HEK293 (cell line): ENCODE data around the gene PRXL2B.

ENCODE experiments used
- BCL11B ChIP-seq: fragments of 450-650 bp; formaldehyde crosslinking; IDR thresholded peaks from 2 replicates; pipeline ENCODE4 v1.5.1; 2016; ENCODE audit warnings: low read depth, missing biosample characterization, missing genetic modification characterization
- GLIS1 ChIP-seq: fragments of 450-650 bp; formaldehyde crosslinking; IDR thresholded peaks from 2 replicates; pipeline ENCODE4 v1.5.1; 2016; ENCODE audit warnings: missing biosample characterization, missing genetic modification characterization
- MYNN ChIP-seq: fragments of 450-650 bp; formaldehyde crosslinking; IDR thresholded peaks from 2 replicates; pipeline ENCODE4 v1.5.1; 2016; ENCODE audit warnings: missing biosample characterization, missing genetic modification characterization, borderline replicate concordance
- ZBTB21 ChIP-seq: fragments of 450-650 bp; formaldehyde crosslinking; IDR thresholded peaks from 2 replicates; pipeline ENCODE4 v1.5.1; 2017; ENCODE audit warnings: missing biosample characterization, missing genetic modification characterization
- ZFP3 ChIP-seq: fragments of 450-650 bp; formaldehyde crosslinking; IDR thresholded peaks from 2 replicates; pipeline ENCODE4 v1.5.1; 2016; ENCODE audit warnings: low read depth, missing biosample characterization, missing genetic modification characterization
- ZNF112 ChIP-seq: fragments of 450-650 bp; formaldehyde crosslinking; IDR thresholded peaks from 2 replicates; pipeline ENCODE4 v1.5.0; 2017; ENCODE audit warnings: missing biosample characterization, missing genetic modification characterization
- ZNF132 ChIP-seq: fragments of 450-650 bp; formaldehyde crosslinking; IDR thresholded peaks from 2 replicates; pipeline ENCODE4 v1.5.1; 2017; ENCODE audit warnings: missing biosample characterization, missing genetic modification characterization, borderline replicate concordance
- ZNF24 ChIP-seq: fragments of 450-650 bp; formaldehyde crosslinking; IDR thresholded peaks from 2 replicates; pipeline ENCODE4 v1.5.1; 2016; ENCODE audit warnings: missing biosample characterization, missing genetic modification characterization
- ZNF26 ChIP-seq: fragments of 450-650 bp; formaldehyde crosslinking; IDR thresholded peaks from 2 replicates; pipeline ENCODE4 v1.5.1; 2016; ENCODE audit warnings: missing biosample characterization, missing genetic modification characterization
- ZNF335 ChIP-seq: fragments of 450-650 bp; formaldehyde crosslinking; conservative IDR thresholded peaks from 2 replicates; pipeline ENCODE4 v1.5.1; 2016; ENCODE audit warnings: missing biosample characterization, missing genetic modification characterization
- ZNF350 ChIP-seq: fragments of 450-650 bp; formaldehyde crosslinking; IDR thresholded peaks from 2 replicates; pipeline ENCODE4 v1.5.0; 2017; ENCODE audit warnings: missing biosample characterization, mild to moderate bottlenecking, missing genetic modification characterization
- ZNF354C ChIP-seq: fragments of 450-650 bp; formaldehyde crosslinking; IDR thresholded peaks from 2 replicates; pipeline ENCODE4 v1.5.1; 2016; ENCODE audit warnings: missing biosample characterization, missing genetic modification characterization, low read depth, borderline replicate concordance
- ZNF37A ChIP-seq: fragments of 450-650 bp; IDR thresholded peaks from 2 replicates; pipeline ENCODE4 v1.5.1; 2018; ENCODE audit warnings: missing biosample characterization, missing genetic modification characterization
- ZNF391 ChIP-seq: fragments of 450-650 bp; formaldehyde crosslinking; IDR thresholded peaks from 2 replicates; pipeline ENCODE4 v1.5.1; 2016; ENCODE audit warnings: low read depth, missing biosample characterization, missing genetic modification characterization, borderline replicate concordance
- ZNF394 ChIP-seq: fragments of 450-650 bp; formaldehyde crosslinking; IDR thresholded peaks from 2 replicates; pipeline ENCODE4 v1.5.1; 2016; ENCODE audit warnings: missing biosample characterization, missing genetic modification characterization, mild to moderate bottlenecking, moderate library complexity, borderline replicate concordance
- ZNF488 ChIP-seq: fragments of 450-650 bp; formaldehyde crosslinking; IDR thresholded peaks from 2 replicates; pipeline ENCODE4 v1.5.1; 2016; ENCODE audit warnings: missing biosample characterization, missing genetic modification characterization
- ZNF501 ChIP-seq: fragments of 450-650 bp; formaldehyde crosslinking; IDR thresholded peaks from 2 replicates; pipeline ENCODE4 v1.5.1; 2016; ENCODE audit warnings: missing biosample characterization, missing genetic modification characterization
- ZNF514 ChIP-seq: fragments of 450-650 bp; formaldehyde crosslinking; IDR thresholded peaks from 2 replicates; pipeline ENCODE4 v1.5.1; 2016; ENCODE audit warnings: missing biosample characterization, missing genetic modification characterization
- ZNF518A ChIP-seq: fragments of 450-650 bp; formaldehyde crosslinking; conservative IDR thresholded peaks from 2 replicates; pipeline ENCODE4 v1.5.1; 2016; ENCODE audit warnings: low read depth, missing biosample characterization, missing genetic modification characterization
- ZNF530 ChIP-seq: fragments of 450-650 bp; formaldehyde crosslinking; IDR thresholded peaks from 2 replicates; pipeline ENCODE4 v1.5.1; 2016; ENCODE audit warnings: low read depth, missing biosample characterization, missing genetic modification characterization
- ZNF596 ChIP-seq: fragments of 450-650 bp; IDR thresholded peaks from 2 replicates; pipeline ENCODE4 v1.5.0; 2018; ENCODE audit warnings: missing biosample characterization, mild to moderate bottlenecking, missing genetic modification characterization, moderate library complexity
- ZNF610 ChIP-seq: fragments of 450-650 bp; formaldehyde crosslinking; IDR thresholded peaks from 2 replicates; pipeline ENCODE4 v1.5.1; 2016; ENCODE audit warnings: missing biosample characterization, missing genetic modification characterization, borderline replicate concordance
- ZNF623 ChIP-seq: fragments of 450-650 bp; formaldehyde crosslinking; IDR thresholded peaks from 2 replicates; pipeline ENCODE4 v1.5.1; 2016; ENCODE audit warnings: missing biosample characterization, missing genetic modification characterization
- ZNF677 ChIP-seq: fragments of 450-650 bp; IDR thresholded peaks from 2 replicates; pipeline ENCODE4 v1.5.0; 2018; ENCODE audit warnings: missing biosample characterization, mild to moderate bottlenecking, missing genetic modification characterization, moderate library complexity
- ZNF701 ChIP-seq: fragments of 450-650 bp; formaldehyde crosslinking; IDR thresholded peaks from 2 replicates; pipeline ENCODE4 v1.5.1; 2016; ENCODE audit warnings: missing biosample characterization, missing genetic modification characterization
- ZNF707 ChIP-seq: fragments of 450-650 bp; formaldehyde crosslinking; IDR thresholded peaks from 2 replicates; pipeline ENCODE4 v1.5.1; 2016; ENCODE audit warnings: missing biosample characterization, missing genetic modification characterization
- ZNF777 ChIP-seq: fragments of 450-650 bp; formaldehyde crosslinking; IDR thresholded peaks from 2 replicates; pipeline ENCODE4 v1.5.1; 2017; ENCODE audit warnings: missing biosample characterization, missing genetic modification characterization, borderline replicate concordance
- ZSCAN16 ChIP-seq: fragments of 450-650 bp; formaldehyde crosslinking; IDR thresholded peaks from 2 replicates; pipeline ENCODE4 v1.5.1; 2016; ENCODE audit warnings: missing biosample characterization, missing genetic modification characterization
- TF ChIP-seq, protein P1 (sequence below): fragments of 450-650 bp; formaldehyde crosslinking; IDR thresholded peaks from 2 replicates; pipeline ENCODE4 v1.5.1; 2016; ENCODE audit warnings: missing biosample characterization, missing genetic modification characterization
- TF ChIP-seq, protein P2 (sequence below): fragments of 450-650 bp; formaldehyde crosslinking; IDR thresholded peaks from 2 replicates; pipeline ENCODE4 v1.5.1; 2017; ENCODE audit warnings: missing biosample characterization, mild to moderate bottlenecking, missing genetic modification characterization, moderate library complexity

PRXL2B gene

GRCh38 chr1:2566101-2567045, 20.2 kb upstream of the PRXL2B start (continued):
- TF ChIP-seq ZNF518A (peak; percentile 86), ZNF677 (tag by site-specific recombination) (no peak), ZNF24 (tag by site-specific recombination) (no peak), ZNF335 (no peak), MYNN (tag by site-specific recombination) (no peak), ZFP3 (tag by site-specific recombination) (no peak), ZNF501 (no peak), ZNF596 (tag by site-specific recombination) (no peak), ZNF350 (tag by site-specific recombination) (no peak), ZNF488 (no peak), ZNF394 (peak; percentile 94), ZNF610 (tag by site-specific recombination) (no peak), GLIS1 (tag by site-specific recombination) (peak; percentile 94), ZNF530 (no peak), ZNF354C (tag by site-specific recombination) (no peak), ZSCAN16 (no peak), ZBTB21 (tag by site-specific recombination) (no peak), ZNF707 (tag by site-specific recombination) (no peak), ZNF701 (tag by site-specific recombination) (no peak), ZNF132 (tag by site-specific recombination) (no peak), ZNF777 (no peak), BCL11B (tag by site-specific recombination) (no peak), ZNF623 (peak; percentile 74), ZNF514 (0 out of 2 replicates have a peak, but pooled peaks have one; percentile 21), ZNF26 (tag by site-specific recombination) (no peak), ZNF391 (tag by site-specific recombination) (no peak), ZNF37A (tag by site-specific recombination) (no peak), ZNF112 (tag by site-specific recombination) (no peak)
- TF ChIP-seq, protein P1, sequence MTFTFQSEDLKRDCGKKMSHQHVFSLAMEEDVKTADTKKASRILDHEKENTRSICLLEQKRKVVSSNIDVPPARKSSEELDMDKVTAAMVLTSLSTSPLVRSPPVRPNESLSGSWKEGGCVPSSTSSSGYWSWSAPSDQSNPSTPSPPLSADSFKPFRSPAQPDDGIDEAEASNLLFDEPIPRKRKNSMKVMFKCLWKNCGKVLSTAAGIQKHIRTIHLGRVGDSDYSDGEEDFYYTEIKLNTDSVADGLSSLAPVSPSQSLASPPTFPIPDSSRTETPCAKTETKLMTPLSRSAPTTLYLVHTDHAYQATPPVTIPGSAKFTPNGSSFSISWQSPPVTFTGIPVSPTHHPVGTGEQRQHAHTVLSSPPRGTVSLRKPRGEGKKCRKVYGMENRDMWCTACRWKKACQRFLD (tag by site-specific recombination) = no peak
- TF ChIP-seq, protein P2, sequence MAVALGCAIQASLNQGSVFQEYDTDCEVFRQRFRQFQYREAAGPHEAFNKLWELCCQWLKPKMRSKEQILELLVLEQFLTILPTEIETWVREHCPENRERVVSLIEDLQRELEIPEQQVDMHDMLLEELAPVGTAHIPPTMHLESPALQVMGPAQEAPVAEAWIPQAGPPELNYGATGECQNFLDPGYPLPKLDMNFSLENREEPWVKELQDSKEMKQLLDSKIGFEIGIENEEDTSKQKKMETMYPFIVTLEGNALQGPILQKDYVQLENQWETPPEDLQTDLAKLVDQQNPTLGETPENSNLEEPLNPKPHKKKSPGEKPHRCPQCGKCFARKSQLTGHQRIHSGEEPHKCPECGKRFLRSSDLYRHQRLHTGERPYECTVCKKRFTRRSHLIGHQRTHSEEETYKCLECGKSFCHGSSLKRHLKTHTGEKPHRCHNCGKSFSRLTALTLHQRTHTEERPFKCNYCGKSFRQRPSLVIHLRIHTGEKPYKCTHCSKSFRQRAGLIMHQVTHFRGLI (tag by site-specific recombination) = no peak
